ENCODE results near the gene LRRC8C. TPM values are rescaled to one million over a fixed set of nuclear protein-coding genes. Genes with fewer than 3 reads are reported as not detected.

The LRRC8C gene
- total and polyA plus RNA-seq, 2 of the 8 experiments (the other 6 are each of a cell fraction or from before 2014, with no cell fraction given) = 1.1 to 2.1 TPM

GRCh38 chr1:89720839-89721238 is 87.9 kb downstream of the LRRC8C start (continued):
- no peak for TF ChIP-seq CHD7 (IDR thresholded peaks at IDR 0.05; ENCODE audit: insufficient replicate concordance, low read length)
- TF ChIP-seq RNF2 (IDR thresholded peaks at IDR 0.05; ENCODE audit: borderline replicate concordance, low read depth, low read length, missing control alignments, poor library complexity, severe bottlenecking) = no peak
- no peak for TF ChIP-seq CEBPB (IDR thresholded peaks at IDR 0.05; ENCODE audit: low read depth, low read length)

Measured in H1 (cell line).